DOHH2 (cell line): ENCODE measurements around the gene C4B.
"Not testable (repeated sequence)": the region's sequence is repeated elsewhere in the genome, so short reads cannot be mapped to it uniquely, and the experiment has no call there.

Experiments
- H3F3A ChIP-seq: fragments of 200-600 bp; sonication (generic), shearing (Covaris generic); 2 replicates; pipeline ENCODE4 v1.6.0; 2016; ENCODE audit warnings: antibody characterized with exemption, mild to moderate bottlenecking; ENCODE audit not compliant: control insufficient read depth, insufficient read depth
- H3K27ac ChIP-seq: fragments of 200-600 bp; sonication (generic); 2 replicates; pipeline ENCODE4 v1.5.1; 2014; ENCODE audit warnings: low read depth, mild to moderate bottlenecking, low read length, moderate library complexity
- H3K27me3 ChIP-seq: fragments of 200-600 bp; sonication (generic); 2 replicates; pipeline ENCODE4 v1.6.1; 2014; ENCODE audit warnings: mild to moderate bottlenecking, low read length, mixed read lengths; ENCODE audit not compliant: control insufficient read depth
- H3K36me3 ChIP-seq: fragments of 200-600 bp; sonication (generic); 2 replicates; pipeline ENCODE4 v1.6.1; 2014; ENCODE audit warnings: mild to moderate bottlenecking, low read length, moderate library complexity, mixed read lengths; ENCODE audit not compliant: control insufficient read depth
- H3K4me1 ChIP-seq: fragments of 200-600 bp; sonication (generic); 2 replicates; pipeline ENCODE4 v1.6.1; 2014; ENCODE audit warnings: mild to moderate bottlenecking, low read length, mixed read lengths; ENCODE audit not compliant: control insufficient read depth
- H3K4me2 ChIP-seq: fragments of 200-600 bp; sonication (generic); 2 replicates; pipeline ENCODE4 v1.6.0; 2014; ENCODE audit warnings: mild to moderate bottlenecking, low read length, moderate library complexity
- H3K4me3 ChIP-seq: fragments of 200-600 bp; sonication (generic); 2 replicates; pipeline ENCODE4 v1.5.1; 2014; ENCODE audit warnings: mild to moderate bottlenecking, low read length, mixed read lengths
- H3K79me2 ChIP-seq: fragments of 200-600 bp; sonication (generic); 2 replicates; pipeline ENCODE4 v1.6.1; 2014; ENCODE audit warnings: mild to moderate bottlenecking, low read length, mixed read lengths; ENCODE audit not compliant: control insufficient read depth
- H3K9me2 ChIP-seq: fragments of 200-600 bp; sonication (generic); replicated peaks from 2 replicates; pipeline ENCODE4 v1.6.1; 2014; ENCODE audit warnings: mild to moderate bottlenecking, low read length, mixed read lengths; ENCODE audit not compliant: control insufficient read depth
- H3K9me3 ChIP-seq: fragments of 200-600 bp; sonication (generic); 2 replicates; pipeline ENCODE4 v1.6.1; 2014; ENCODE audit warnings: antibody characterized with exemption, low read length, mixed read lengths; ENCODE audit not compliant: control insufficient read depth, insufficient read depth
- H4K20me1 ChIP-seq: fragments of 200-600 bp; sonication (generic); 2 replicates; pipeline ENCODE4 v1.6.0; 2014; ENCODE audit warnings: low read depth, mild to moderate bottlenecking, antibody characterized with exemption, low read length, moderate library complexity; ENCODE audit not compliant: control insufficient read depth, insufficient read depth
- EZH2phosphoT487 ChIP-seq: fragments of 200-600 bp; sonication (generic); IDR thresholded peaks from 2 replicates; pipeline ENCODE4 v1.6.1; 2017; ENCODE audit warnings: borderline replicate concordance, mild to moderate bottlenecking, antibody characterized with exemption, low read length, moderate library complexity, mixed read lengths
- TF ChIP-seq, protein P1 (sequence below): fragments of 200-600 bp; sonication (generic); IDR thresholded peaks from one replicate; pipeline ENCODE4 v1.5.1; 2014; ENCODE audit warnings: antibody characterized with exemption, mild to moderate bottlenecking, low read depth, low read length; ENCODE audit not compliant: poor library complexity, severe bottlenecking

The C4B gene

GRCh38 chr6:32050562-32050961, 36.0 kb downstream of the C4B start:
- no peaks in the 10 kb centered on the region for H4K20me1 ChIP-seq
- no peak overlapping the region for H3K4me3 ChIP-seq
- no peaks in the 10 kb centered on the region for H3K9me2 ChIP-seq
- H3K4me1 ChIP-seq = no peaks in the 10 kb centered on the region
- H3K36me3 ChIP-seq = no peaks in the 10 kb centered on the region
- H3F3A ChIP-seq = no peaks in the 10 kb centered on the region
- no peak overlapping the region for H3K27ac ChIP-seq
- H3K4me2 ChIP-seq = no peak overlapping the region
- H3K79me2 ChIP-seq = no peaks in the 10 kb centered on the region
- TF ChIP-seq, protein P1, sequence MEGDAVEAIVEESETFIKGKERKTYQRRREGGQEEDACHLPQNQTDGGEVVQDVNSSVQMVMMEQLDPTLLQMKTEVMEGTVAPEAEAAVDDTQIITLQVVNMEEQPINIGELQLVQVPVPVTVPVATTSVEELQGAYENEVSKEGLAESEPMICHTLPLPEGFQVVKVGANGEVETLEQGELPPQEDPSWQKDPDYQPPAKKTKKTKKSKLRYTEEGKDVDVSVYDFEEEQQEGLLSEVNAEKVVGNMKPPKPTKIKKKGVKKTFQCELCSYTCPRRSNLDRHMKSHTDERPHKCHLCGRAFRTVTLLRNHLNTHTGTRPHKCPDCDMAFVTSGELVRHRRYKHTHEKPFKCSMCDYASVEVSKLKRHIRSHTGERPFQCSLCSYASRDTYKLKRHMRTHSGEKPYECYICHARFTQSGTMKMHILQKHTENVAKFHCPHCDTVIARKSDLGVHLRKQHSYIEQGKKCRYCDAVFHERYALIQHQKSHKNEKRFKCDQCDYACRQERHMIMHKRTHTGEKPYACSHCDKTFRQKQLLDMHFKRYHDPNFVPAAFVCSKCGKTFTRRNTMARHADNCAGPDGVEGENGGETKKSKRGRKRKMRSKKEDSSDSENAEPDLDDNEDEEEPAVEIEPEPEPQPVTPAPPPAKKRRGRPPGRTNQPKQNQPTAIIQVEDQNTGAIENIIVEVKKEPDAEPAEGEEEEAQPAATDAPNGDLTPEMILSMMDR = no peak
- TF ChIP-seq EZH2phosphoT487 = no peak
- no peaks in the 10 kb centered on the region for H3K9me3 ChIP-seq
- H3K27me3 ChIP-seq = peaks cover 7% of the 10 kb centered on the region; the same call in 1 of the 2 replicates

DNA sequence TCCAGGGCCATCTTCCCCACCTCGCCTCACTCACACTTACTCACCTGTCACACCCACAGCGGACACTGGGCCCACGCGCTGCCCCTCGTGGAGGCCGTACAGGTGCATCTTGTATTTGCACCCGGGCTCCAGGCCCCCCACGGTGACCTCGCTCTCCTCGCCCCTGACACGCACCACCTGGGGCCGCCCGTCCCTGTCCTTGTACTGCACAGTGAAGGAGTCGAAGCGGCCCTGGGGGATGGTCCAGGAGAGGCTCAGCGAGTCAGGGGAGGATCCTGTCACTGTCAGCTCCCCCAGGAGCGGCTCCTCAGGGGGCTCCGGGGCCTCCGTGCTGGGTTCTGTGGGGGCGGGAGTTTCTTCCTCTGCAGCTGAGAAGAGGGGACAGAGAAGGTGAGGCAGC, 38.0 kb downstream of the C4B start:
- H3K79me2 ChIP-seq, H3K36me3 ChIP-seq, H3K4me1 ChIP-seq, H3K9me3 ChIP-seq, H3K9me2 ChIP-seq, H3K27ac ChIP-seq, H3K27me3 ChIP-seq, H4K20me1 ChIP-seq, H3F3A ChIP-seq, H3K4me2 ChIP-seq, H3K4me3 ChIP-seq: not testable (repeated sequence)

- H3K9me2 ChIP-seq = not testable (repeated sequence)
These were observed 38.7 kb downstream of the C4B start for GRCh38 chr6:32053314-32053713.

GRCh38 chr6:32055756-32056155, 41.2 kb downstream of the C4B start:
- not testable (repeated sequence) for H3K9me3 ChIP-seq, H3F3A ChIP-seq, H3K79me2 ChIP-seq, H3K4me2 ChIP-seq, H3K9me2 ChIP-seq, H3K36me3 ChIP-seq, H3K4me1 ChIP-seq, H3K4me3 ChIP-seq, H3K27me3 ChIP-seq, H3K27ac ChIP-seq, H4K20me1 ChIP-seq

More at GRCh38 chr6:32053314-32053713, 38.7 kb downstream of the C4B start:
- H3K4me1 ChIP-seq, H3F3A ChIP-seq, H3K27ac ChIP-seq, H3K4me2 ChIP-seq, H3K36me3 ChIP-seq, H3K79me2 ChIP-seq, H3K4me3 ChIP-seq, H3K9me3 ChIP-seq, H3K27me3 ChIP-seq, H4K20me1 ChIP-seq: not testable (repeated sequence)

- Histone ChIP-seq H3K9me2 (no peaks in the 10 kb centered on the region), H3K79me2 (no peaks in the 10 kb centered on the region), H3K36me3 (no peaks in the 10 kb centered on the region), H3F3A (no peaks in the 10 kb centered on the region), H3K9me3 (no peaks in the 10 kb centered on the region), H3K27ac (no peak overlapping the region), H3K4me2 (no peak overlapping the region), H4K20me1 (no peaks in the 10 kb centered on the region), H3K4me1 (no peaks in the 10 kb centered on the region), H3K4me3 (no peak overlapping the region), H3K27me3 (peaks cover under 1% of the 10 kb centered on the region; the same call in 1 of the 2 replicates)
- TF ChIP-seq EZH2phosphoT487 = no peak
- TF ChIP-seq, protein P1 = no peak
These were observed 41.7 kb downstream of the C4B start for GRCh38 chr6:32056254-32056653.
